IPS-18c (cell line): ENCODE measurements around the gene ZNF831.

Experiments
- H3K4me3 ChIP-seq: 2 replicates; pipeline ENCODE4 v1.7.0; 2013; ENCODE audit warnings: low read depth, mild to moderate bottlenecking, low read length, moderate library complexity; ENCODE audit not compliant: insufficient read depth
- H3K9me3 ChIP-seq: one replicate; pipeline ENCODE4 v1.6.1; 2013; ENCODE audit warnings: mild to moderate bottlenecking, low read length, moderate library complexity; ENCODE audit not compliant: control insufficient read depth, insufficient read depth

Gene ZNF831

GRCh38 chr20:59247731-59248684 lies 84.4 kb downstream of the ZNF831 start:
- Histone ChIP-seq H3K9me3 (no peaks in the 10 kb centered on the region), H3K4me3 (no peak overlapping the region)

GRCh38 chr20:59250293-59250692 lies 86.7 kb downstream of the ZNF831 start:
- Histone ChIP-seq H3K9me3 (no peaks in the 10 kb centered on the region), H3K4me3 (no peak overlapping the region)

DNA sequence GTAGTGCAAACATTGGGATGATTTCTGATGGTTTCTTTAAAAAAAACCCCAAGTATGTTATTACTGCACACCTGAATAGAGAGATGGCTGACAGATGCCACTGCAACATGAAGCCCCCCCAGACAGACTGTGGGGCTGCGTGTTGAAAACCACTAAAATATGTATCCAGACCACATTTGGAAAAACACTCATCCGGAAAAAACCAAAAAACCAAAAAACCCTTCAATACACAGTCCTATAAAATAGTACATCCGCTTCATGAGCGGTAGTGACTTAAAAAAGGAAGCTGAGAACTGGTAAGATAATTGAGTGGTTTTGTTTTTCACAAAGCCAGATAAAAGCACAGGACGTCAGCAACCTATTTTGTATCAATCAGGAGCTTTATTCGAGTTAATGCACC lies 89.7 kb downstream of the ZNF831 start:
- Histone ChIP-seq H3K9me3 (no peaks in the 10 kb centered on the region), H3K4me3 (no peak overlapping the region)

DNA sequence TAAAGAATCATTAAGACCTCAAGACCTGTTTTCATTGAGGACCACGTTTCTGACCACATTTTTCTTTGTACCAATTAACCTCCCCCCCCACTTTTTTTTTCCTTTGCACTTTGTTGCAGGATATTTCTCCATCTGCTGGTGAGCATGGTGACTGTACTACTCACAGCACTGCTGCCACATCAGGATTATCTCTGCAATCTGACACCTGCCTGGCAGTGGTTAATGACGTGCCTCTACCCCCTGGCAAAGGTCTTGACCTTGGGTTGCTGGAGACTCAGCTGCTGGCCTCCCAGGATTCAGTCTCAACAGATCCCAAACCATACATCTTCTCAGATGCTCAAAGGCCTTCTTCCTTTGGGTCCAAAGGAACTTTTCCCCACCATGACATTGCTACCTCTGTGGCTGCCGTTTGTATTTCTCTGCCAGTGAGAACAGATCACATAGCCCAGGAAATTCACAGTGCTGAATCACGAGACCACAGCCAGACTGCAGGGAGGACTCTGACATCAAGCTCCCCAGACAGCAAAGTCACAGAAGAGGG lies 90.2 kb downstream of the ZNF831 start:
- no peaks in the 10 kb centered on the region for H3K9me3 ChIP-seq
- H3K4me3 ChIP-seq: no peak overlapping the region

DNA sequence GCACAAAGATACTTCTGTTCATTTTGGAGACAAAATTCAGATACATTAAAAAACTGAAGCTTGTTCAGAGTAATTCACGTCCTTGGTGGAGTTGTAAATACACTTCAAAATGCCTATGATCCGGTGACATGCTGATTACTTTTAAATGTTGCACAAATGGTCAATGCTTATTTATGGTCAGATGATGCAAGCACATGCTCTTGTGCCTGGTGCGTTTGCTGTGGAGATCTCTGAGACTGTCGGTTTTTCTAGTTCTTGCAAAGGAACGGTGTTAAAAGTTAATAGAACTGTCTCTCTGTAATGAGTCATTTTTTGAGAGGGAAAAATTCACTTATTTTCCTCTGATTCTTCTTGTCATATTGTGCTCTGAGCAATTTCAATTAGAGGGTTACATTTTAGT lies 91.6 kb downstream of the ZNF831 start:
- Histone ChIP-seq H3K4me3 (no peak overlapping the region), H3K9me3 (no peaks in the 10 kb centered on the region)

DNA sequence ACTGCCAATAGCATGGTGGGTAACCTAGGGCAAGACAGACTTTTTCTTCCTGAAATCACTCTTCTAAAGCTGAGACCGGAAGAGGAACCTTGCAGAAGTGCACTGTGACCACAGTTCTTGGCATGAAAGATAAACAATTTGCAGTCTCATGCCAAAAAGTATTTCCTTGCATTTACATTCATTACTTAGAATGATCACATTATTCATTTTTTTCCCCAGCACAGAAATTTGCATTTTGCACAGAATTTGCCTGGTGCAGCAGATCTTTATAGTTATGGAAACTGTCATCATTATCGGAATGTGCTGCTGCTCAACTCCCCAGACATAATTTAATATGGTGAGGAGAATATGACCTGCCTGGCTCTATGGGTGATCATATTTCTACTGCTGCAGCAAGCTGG lies 94.6 kb downstream of the ZNF831 start:
- H3K4me3 ChIP-seq: no peak overlapping the region
- H3K9me3 ChIP-seq: no peaks in the 10 kb centered on the region

DNA sequence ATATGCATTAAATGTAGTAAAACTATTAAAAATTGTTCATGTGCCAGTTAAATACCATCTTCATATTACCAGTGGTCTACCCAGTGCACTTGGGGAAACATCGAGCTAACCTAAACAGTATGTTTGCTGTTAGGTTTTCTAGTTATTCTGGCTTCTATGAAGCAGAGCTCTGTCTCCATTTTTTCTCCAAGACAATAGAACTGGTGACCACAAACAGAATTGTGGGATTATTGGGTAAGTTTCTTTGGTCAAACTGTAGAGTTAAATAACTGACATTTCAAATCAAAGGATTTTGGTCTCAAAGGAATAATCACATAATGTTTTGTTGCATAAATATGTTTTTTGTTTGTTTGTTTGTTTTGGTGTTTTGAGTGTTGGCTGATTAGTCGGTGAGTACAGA lies 96.3 kb downstream of the ZNF831 start:
- no peaks in the 10 kb centered on the region for H3K9me3 ChIP-seq
- no peak overlapping the region for H3K4me3 ChIP-seq

- no peak overlapping the region for H3K4me3 ChIP-seq
These were observed 101.7 kb downstream of the ZNF831 start for GRCh38 chr20:59265298-59265697.

DNA sequence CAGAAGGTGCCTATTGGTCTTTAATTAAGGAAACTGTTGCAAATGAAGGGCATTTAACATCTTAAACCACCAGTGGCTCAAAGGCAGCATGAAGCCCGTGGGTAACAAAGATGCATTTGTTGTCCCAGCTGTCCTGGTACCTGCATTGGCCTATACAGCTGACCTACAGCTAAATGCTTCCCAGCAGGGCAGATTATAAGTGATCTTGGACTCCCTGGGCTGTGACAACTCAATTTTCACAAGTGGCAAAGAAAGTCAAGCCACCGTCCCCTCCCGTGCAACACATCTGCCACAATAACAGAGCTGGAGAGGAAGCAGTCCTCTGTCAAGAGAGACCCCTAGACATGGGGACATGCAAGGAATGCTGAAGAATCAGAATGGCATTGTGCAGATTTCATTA lies 105.2 kb downstream of the ZNF831 start:
- no peak overlapping the region for H3K4me3 ChIP-seq

More at GRCh38 chr20:59265298-59265697, 101.7 kb downstream of the ZNF831 start:
- no peaks in the 10 kb centered on the region for H3K9me3 ChIP-seq

GRCh38 chr20:59269411-59270025 lies 105.9 kb downstream of the ZNF831 start:
- Histone ChIP-seq H3K4me3 (no peak overlapping the region), H3K9me3 (no peaks in the 10 kb centered on the region)

More for the DNA sequence above, 105.2 kb downstream of the ZNF831 start:
- H3K9me3 ChIP-seq: no peaks in the 10 kb centered on the region

DNA sequence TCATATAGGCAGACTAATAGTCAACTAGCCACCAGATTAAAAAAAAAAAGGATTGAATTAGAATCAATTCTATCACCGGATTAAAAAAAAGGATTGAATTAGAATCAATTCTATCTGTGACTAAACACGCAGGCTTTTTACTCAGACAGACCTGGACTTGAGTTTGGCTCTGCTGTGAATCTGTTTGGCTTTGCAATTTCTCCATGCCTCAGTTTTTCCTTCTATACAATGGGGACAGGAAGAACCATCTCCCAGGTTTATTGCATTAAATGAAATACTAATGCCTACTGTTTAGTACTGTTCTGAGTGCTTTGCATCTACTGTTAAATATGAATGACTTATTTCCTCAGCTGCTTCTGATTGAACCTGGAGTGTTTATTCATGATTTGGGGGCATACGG lies 106.8 kb downstream of the ZNF831 start:
- no peak overlapping the region for H3K4me3 ChIP-seq
- H3K9me3 ChIP-seq: no peaks in the 10 kb centered on the region

DNA sequence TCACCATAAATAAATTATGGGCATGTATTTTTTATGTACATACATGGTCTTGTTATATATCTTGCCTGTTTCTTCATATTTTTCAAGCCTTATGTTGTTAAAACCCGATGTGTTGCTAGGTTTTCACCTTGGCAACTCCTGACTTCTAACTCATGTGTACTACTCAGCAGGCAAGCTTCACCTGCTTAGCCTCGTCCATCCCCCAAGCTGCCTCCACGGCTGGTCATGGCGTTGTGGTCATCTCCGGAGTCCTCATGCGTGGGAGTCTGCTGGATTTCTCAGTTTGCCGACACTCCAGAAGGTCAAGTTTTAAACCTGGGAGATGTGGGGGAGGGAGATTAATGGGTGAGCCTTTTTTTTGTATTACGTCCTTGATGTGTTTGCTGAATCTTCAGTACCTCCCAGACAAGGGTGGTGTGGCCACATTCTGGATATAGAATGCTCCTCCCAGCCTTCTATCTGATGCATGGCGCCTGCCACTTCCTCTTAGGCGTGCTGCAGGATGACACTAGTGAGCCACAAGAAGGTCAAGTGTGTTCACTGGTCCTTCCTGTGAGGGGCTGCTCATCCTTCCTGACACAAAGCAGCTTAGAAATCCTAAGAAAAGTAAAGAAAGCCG lies 110.2 kb downstream of the ZNF831 start:
- Histone ChIP-seq H3K9me3 (no peaks in the 10 kb centered on the region), H3K4me3 (no peak overlapping the region)

- Histone ChIP-seq H3K9me3 (no peaks in the 10 kb centered on the region), H3K4me3 (no peak overlapping the region)
These were observed 113.3 kb downstream of the ZNF831 start for GRCh38 chr20:59276938-59277337.

DNA sequence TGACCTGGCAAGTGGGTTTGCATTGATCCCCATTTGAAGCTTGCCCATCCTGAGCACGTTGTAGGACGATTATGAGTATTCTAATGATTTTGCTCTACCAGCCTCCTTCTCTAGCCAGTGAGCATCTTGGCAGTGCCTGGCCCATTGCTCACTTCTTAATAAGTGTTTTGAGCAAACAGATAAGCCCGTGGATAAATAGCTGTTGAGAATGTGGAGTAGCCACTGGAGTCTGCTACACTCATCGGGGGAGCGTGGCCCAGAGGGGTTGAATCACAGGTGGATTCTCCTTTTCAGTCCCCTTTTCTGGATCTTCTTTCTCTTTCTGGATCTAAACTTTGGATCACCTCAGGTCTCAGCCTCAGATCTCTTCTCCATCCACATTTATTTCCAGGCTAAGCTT lies 120.8 kb downstream of the ZNF831 start:
- Histone ChIP-seq H3K9me3 (peaks cover 4% of the 10 kb centered on the region), H3K4me3 (no peak overlapping the region)

- Histone ChIP-seq H3K4me3 (no peak overlapping the region), H3K9me3 (no peaks in the 10 kb centered on the region)
These were observed 126.4 kb downstream of the ZNF831 start for GRCh38 chr20:59289994-59290393.

- Histone ChIP-seq H3K4me3 (no peak overlapping the region), H3K9me3 (no peaks in the 10 kb centered on the region)
These were observed 128.2 kb downstream of the ZNF831 start for GRCh38 chr20:59291740-59292383.

DNA sequence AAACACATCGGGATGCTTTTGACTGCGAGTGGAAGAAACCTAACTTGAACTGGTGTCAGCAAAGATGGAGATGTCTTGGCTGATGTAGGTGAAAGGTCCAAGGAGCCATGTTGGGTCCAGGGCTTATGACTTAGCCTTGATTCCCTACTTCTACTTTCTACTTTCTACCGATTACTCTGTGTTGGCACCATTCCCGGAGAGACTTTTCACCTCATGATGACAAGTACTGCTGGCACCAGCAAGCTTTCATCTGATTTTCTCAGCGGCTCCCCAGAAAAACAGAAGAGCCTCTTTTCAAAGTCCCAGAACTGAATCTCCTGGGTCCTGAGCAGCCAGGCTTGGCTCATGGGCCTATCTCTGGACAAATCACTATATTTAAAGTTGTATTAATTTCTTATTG lies 131.9 kb downstream of the ZNF831 start:
- no peak overlapping the region for H3K4me3 ChIP-seq
- no peaks in the 10 kb centered on the region for H3K9me3 ChIP-seq
